ENCODE data around the gene DAB2. TPM values are rescaled to one million over a fixed set of nuclear protein-coding genes. Genes with fewer than 3 reads are reported as not detected.

The DAB2 gene
- total RNA-seq, 1 experiment from 2014 or later: 135 TPM

GRCh38 chr5:39379693-39380092 is 45.1 kb downstream of the DAB2 start:
- POLR2A ChIA-PET: no interaction called here
- peaks cover 4% of the 10 kb centered on the region for H3K36me3 ChIP-seq (ENCODE audit: control insufficient read depth, insufficient read depth, low read length)
- H3K36me3 Mint-ChIP-seq (ENCODE audit: insufficient read depth, unreplicated experiment): peaks cover 96% of the 10 kb centered on the region

DNA sequence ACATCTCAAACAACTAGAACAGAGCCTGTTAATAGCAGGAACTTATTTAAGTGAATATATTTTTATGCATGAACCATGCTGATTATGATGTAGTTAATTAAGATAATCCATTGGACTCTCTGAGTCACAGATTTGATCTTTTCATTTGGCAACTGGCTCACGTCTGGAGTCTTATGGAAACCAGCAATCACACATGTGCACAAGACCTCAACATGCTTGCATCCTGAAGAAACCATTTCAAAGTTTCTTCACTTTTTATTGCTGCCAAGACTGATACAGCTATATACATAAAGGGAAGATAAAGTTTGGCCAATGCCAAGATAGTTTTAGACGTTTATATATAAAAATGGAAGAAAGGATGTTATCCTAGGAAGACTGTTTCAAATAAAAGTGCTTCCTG is 47.2 kb downstream of the DAB2 start:
- H3K4me3 ChIP-seq (ENCODE audit: low read depth, low read length): no peak overlapping the region
- Mint-ChIP-seq H3K4me3 (ENCODE audit: unreplicated experiment) (no peak overlapping the region), H3K36me3 (ENCODE audit: insufficient read depth, unreplicated experiment) (peaks cover 96% of the 10 kb centered on the region), H3K27me3 (ENCODE audit: insufficient read depth, unreplicated experiment) (no peaks in the 10 kb centered on the region), H3K27ac (ENCODE audit: unreplicated experiment) (no peak overlapping the region), H3K9me3 (ENCODE audit: unreplicated experiment) (no peaks in the 10 kb centered on the region), H3K4me1 (ENCODE audit: low read depth, unreplicated experiment) (peaks cover 12% of the 10 kb centered on the region)
- intact Hi-C loops (cut with micrococcal nuclease; ENCODE audit: unreplicated experiment): no loop called here
- ChIA-PET POLR2A (no interaction called here), CTCF (interaction anchor here (2.6 kb wide), 1 partner anchor 170 kb away, joined by 67 read pairs; no protein-coding TSS in a partner anchor)
- BruUV-seq (replicated peaks): no TSS peak
- H3K36me3 ChIP-seq (ENCODE audit: control insufficient read depth, insufficient read depth, low read length): peaks cover 4% of the 10 kb centered on the region
- TF ChIP-seq, protein P1, sequence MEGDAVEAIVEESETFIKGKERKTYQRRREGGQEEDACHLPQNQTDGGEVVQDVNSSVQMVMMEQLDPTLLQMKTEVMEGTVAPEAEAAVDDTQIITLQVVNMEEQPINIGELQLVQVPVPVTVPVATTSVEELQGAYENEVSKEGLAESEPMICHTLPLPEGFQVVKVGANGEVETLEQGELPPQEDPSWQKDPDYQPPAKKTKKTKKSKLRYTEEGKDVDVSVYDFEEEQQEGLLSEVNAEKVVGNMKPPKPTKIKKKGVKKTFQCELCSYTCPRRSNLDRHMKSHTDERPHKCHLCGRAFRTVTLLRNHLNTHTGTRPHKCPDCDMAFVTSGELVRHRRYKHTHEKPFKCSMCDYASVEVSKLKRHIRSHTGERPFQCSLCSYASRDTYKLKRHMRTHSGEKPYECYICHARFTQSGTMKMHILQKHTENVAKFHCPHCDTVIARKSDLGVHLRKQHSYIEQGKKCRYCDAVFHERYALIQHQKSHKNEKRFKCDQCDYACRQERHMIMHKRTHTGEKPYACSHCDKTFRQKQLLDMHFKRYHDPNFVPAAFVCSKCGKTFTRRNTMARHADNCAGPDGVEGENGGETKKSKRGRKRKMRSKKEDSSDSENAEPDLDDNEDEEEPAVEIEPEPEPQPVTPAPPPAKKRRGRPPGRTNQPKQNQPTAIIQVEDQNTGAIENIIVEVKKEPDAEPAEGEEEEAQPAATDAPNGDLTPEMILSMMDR (IDR thresholded peaks at IDR 0.05; ENCODE audit: insufficient read depth in 1 of 2, low read depth in 1 of 2, low read length in 1 of 2, severe bottlenecking in 1 of 2, unreplicated experiment in 1 of 2): no peak
- no peaks in the 10 kb centered on the region for H3K9me3 ChIP-seq
- DNase-seq: no peak
- peaks cover 8% of the 10 kb centered on the region for H3K4me1 ChIP-seq
- H3K27me3 ChIP-seq (replicated peaks; ENCODE audit: control insufficient read depth, insufficient read depth, low read length): no peaks in the 10 kb centered on the region

More at GRCh38 chr5:39379693-39380092, 45.1 kb downstream of the DAB2 start:
- peaks cover 3% of the 10 kb centered on the region; the same call in 1 of the 2 replicates for H3K4me1 ChIP-seq
- no peaks in the 10 kb centered on the region for H3K27me3 ChIP-seq (replicated peaks; ENCODE audit: control insufficient read depth, insufficient read depth, low read length)
- TF ChIP-seq, protein P1 (IDR thresholded peaks at IDR 0.05; ENCODE audit: insufficient read depth in 1 of 2, low read depth in 1 of 2, low read length in 1 of 2, severe bottlenecking in 1 of 2, unreplicated experiment in 1 of 2): no peak
- Mint-ChIP-seq H3K4me1 (ENCODE audit: low read depth, unreplicated experiment) (peaks cover 12% of the 10 kb centered on the region), H3K4me3 (ENCODE audit: unreplicated experiment) (no peak overlapping the region), H3K27ac (ENCODE audit: unreplicated experiment) (no peak overlapping the region), H3K9me3 (ENCODE audit: unreplicated experiment) (no peaks in the 10 kb centered on the region), H3K27me3 (ENCODE audit: insufficient read depth, unreplicated experiment) (no peaks in the 10 kb centered on the region)
- intact Hi-C loops (cut with micrococcal nuclease; ENCODE audit: unreplicated experiment): loop anchor here (2.0 kb wide), 1 partner anchor 19 kb away; no protein-coding TSS in a partner anchor
- no peak overlapping the region for H3K4me3 ChIP-seq (ENCODE audit: low read depth, low read length)
- DNase-seq: no peak
- no peaks in the 10 kb centered on the region for H3K9me3 ChIP-seq
- CTCF ChIA-PET: interaction anchor here (0.6 kb wide), 1 partner anchor 80 kb away, joined by 3 read pairs; no protein-coding TSS in a partner anchor
- BruUV-seq (replicated peaks): no TSS peak

DNA sequence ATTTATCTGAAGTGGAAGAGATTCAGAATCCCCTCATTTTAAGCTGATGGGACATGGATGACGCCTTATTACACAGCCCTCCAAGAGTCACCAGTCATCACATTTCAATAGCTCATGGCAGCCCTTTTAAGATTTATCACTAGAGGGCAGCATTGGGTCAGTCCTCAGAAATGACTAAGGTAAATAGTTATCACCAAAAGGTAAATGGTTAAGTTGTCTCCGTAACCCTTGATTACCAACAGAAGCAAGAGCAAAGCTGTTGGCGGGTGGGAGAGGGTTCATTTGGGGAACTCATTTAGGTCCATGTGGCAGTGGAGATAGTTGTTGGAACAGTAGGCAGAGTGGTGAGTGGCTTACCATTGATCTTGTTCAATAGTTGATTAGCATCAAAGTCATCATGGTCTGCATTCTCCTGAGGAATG is 48.5 kb downstream of the DAB2 start:
- Histone ChIP-seq H3K4me3 (ENCODE audit: low read depth, low read length) (no peak overlapping the region), H3K27me3 (replicated peaks; ENCODE audit: control insufficient read depth, insufficient read depth, low read length) (no peaks in the 10 kb centered on the region), H3K4me1 (peaks cover 18% of the 10 kb centered on the region), H3K36me3 (ENCODE audit: control insufficient read depth, insufficient read depth, low read length) (peaks cover 1% of the 10 kb centered on the region), H3K9me3 (no peaks in the 10 kb centered on the region)
- intact Hi-C loops (cut with micrococcal nuclease; ENCODE audit: unreplicated experiment): loop anchor here (1.0 kb wide), 3 partner anchors 51 to 194 kb away; no protein-coding TSS in a partner anchor
- H3K4me3 Mint-ChIP-seq (ENCODE audit: unreplicated experiment): no peak overlapping the region
- ChIA-PET POLR2A (interaction anchor here (0.8 kb wide), 1 partner anchor 171 kb away, joined by 3 read pairs; no protein-coding TSS in a partner anchor), CTCF (interaction anchor here (0.5 to 2.6 kb wide), 17 partner anchors 9 to 301 kb away, joined by 3 to 67 read pairs (median 4); partner anchors contain the start of gene DAB2)
- BruUV-seq (replicated peaks): no TSS peak
- no peaks in the 10 kb centered on the region for H3K27me3 Mint-ChIP-seq (ENCODE audit: insufficient read depth, unreplicated experiment)
- DNase-seq: peak; percentile 51 to 76
- no peak overlapping the region for H3K27ac Mint-ChIP-seq (ENCODE audit: unreplicated experiment)
- H3K36me3 Mint-ChIP-seq (ENCODE audit: insufficient read depth, unreplicated experiment): peaks cover 96% of the 10 kb centered on the region
- H3K4me1 Mint-ChIP-seq (ENCODE audit: low read depth, unreplicated experiment): peaks cover 13% of the 10 kb centered on the region
- H3K9me3 Mint-ChIP-seq (ENCODE audit: unreplicated experiment): no peaks in the 10 kb centered on the region
- TF ChIP-seq, protein P1 (IDR thresholded peaks at IDR 0.05; ENCODE audit: insufficient read depth in 1 of 2, low read depth in 1 of 2, low read length in 1 of 2, severe bottlenecking in 1 of 2, unreplicated experiment in 1 of 2): peak; percentile 70 to 79
